Stomach (tissue), 9 donors: ENCODE measurements around the gene GZMM. TPM values are rescaled to one million over a fixed set of nuclear protein-coding genes. Genes with fewer than 3 reads are reported as not detected.

ENCODE experiments used
- DNase-seq, 2 donors: peaks; one replicate each; pipeline versions ENCODE4 v3.0.0 to v3.0.0-alpha.2; 2013 to 2019
- H3K27ac ChIP-seq, 5 donors: fragments of 200-600 bp in 4 of 5; sonication (generic) in 4 of 5; one replicate each; pipeline ENCODE4 v1.5.1; 2013 to 2019; ENCODE audit warnings: mild to moderate bottlenecking in 1 of 5, moderate library complexity in 1 of 5
- H3K27me3 ChIP-seq, 3 donors: fragments of 200-600 bp; sonication (generic); one replicate each; pipeline ENCODE4 v1.5.1; 2017 to 2019; ENCODE audit warnings: mixed run types in 1 of 3
- H3K36me3 ChIP-seq, 4 donors: fragments of 200-600 bp; sonication (generic); 1 replicate in 3 of 4; 2 replicates in 1 of 4; pipeline ENCODE4 v1.5.1; 2016 to 2019
- H3K4me1 ChIP-seq, 4 donors: fragments of 200-600 bp; sonication (generic); one replicate each; pipeline ENCODE4 v1.5.1; 2016 to 2019
- H3K4me3 ChIP-seq, 4 donors: fragments of 200-600 bp; sonication (generic) in 3 of 4; one replicate each; pipeline ENCODE4 v1.5.1; 2016 to 2019; ENCODE audit warnings: mild to moderate bottlenecking in 1 of 4
- H3K9me3 ChIP-seq, 4 donors: fragments of 200-600 bp; sonication (generic); one replicate each; pipeline ENCODE4 v1.5.1; 2016 to 2019
- EP300 ChIP-seq: sonication (generic); formaldehyde crosslinking; IDR thresholded peaks from one replicate; pipeline ENCODE4 v1.6.1; 2017; ENCODE audit warnings: antibody characterized with exemption
- POLR2A ChIP-seq, 4 donors: fragments of 450-650 bp; IDR thresholded peaks; one replicate each; pipeline ENCODE4 v1.6.1; 2016; ENCODE audit warnings: antibody characterized with exemption in 4 of 4, control low read depth in 2 of 4, mild to moderate bottlenecking in 1 of 4, moderate library complexity in 1 of 4
- POLR2AphosphoS5 ChIP-seq, 3 donors: sonication (generic); formaldehyde crosslinking; IDR thresholded peaks; one replicate each; pipeline ENCODE4 v1.6.1; 2016; ENCODE audit warnings: antibody characterized with exemption in 3 of 3
- WGBS, 5 donors: extraction: QIAGEN DNeasy Blood & Tissue Kit in 3 of 5; methylation state at CpG; one replicate each; pipeline versions ENCODE4 v1.1.5 to v1.1.7; 2013 to 2018; 5-methylcytosine and 5-hydroxymethylcytosine counted together
- intact Hi-C: fragments of 100-400 bp; cut with DNase I; formaldehyde crosslinking; loops from one replicate; pipeline ENCODE4 v1.15.1; 2023; ENCODE audit warnings: low total_unique reads
- polyA plus RNA-seq, 3 donors: library from polyadenylated mRNA; stranded (reverse); fragments of 200-250 nt; gene quantifications; one replicate each; pipeline ENCODE4 v1.2.3, GENCODE V29; 2013
- total RNA-seq, 5 donors: library from RNA; depleted of rRNA; stranded (reverse); fragments of >200 nt; gene quantifications; one replicate each; pipeline versions ENCODE4 v1.1.0 to v1.2.3, GENCODE V29; 2014 to 2016
- TF ChIP-seq, protein P1 (sequence below), 7 experiments: fragments of 450-650 bp in 4 of 7; fragments of 200-600 bp in 3 of 7; sonication (generic) in 3 of 7; IDR thresholded peaks; one replicate each; pipeline ENCODE4 v1.5.1; 2016 to 2019; ENCODE audit warnings: antibody characterized with exemption in 7 of 7, control low read depth in 2 of 7, mild to moderate bottlenecking in 1 of 7
- donor health status: healthy with polysubstance abuse.
- donor health status: Bipolar disorder and iron deficiency.
- donor health status: healthy.

The GZMM gene
- total and polyA plus RNA-seq, 8 donors: 0.37 to 6.6 (median 0.93) TPM; not detected in 3

DNA sequence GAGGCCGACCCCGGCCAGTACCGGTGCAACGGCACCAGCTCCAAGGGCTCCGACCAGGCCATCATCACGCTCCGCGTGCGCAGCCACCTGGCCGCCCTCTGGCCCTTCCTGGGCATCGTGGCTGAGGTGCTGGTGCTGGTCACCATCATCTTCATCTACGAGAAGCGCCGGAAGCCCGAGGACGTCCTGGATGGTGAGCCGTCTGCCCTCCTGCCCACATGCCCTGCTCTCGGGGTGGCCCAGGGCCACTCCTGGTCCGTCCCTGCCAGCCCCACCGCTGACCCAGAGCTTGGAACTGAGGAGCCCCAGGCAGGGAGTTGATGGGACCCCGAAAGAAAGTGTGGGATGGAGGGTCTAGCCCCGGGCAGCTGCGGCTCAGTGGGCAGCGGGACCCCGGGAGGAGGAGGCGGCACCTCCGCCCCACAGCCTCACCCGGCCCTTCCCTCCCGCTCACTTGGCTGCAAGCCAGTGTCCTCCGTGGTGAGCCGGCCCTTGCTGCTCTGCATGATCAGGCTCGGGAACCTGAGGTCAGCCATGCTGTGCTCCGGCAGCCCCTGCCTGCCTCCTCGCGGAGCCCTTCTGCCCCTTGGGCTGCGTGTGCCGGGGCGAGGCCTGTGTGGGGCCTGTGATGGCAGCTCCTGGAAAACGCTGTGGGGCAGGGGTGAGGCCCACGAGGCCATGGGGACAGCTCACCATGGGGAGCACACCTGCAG, 37.7 kb downstream of the GZMM start:
- DNase-seq: no peak
- Histone ChIP-seq H3K4me1 (peaks cover 4 to 40% (median 30%) of the 10 kb centered on the region in 4 donors), H3K4me3 (no peak overlapping the region), H3K27ac (no peak overlapping the region), H3K36me3 (peaks cover 43 to 64% (median 61%) of the 10 kb centered on the region in 4 donors), H3K9me3 (no peaks in the 10 kb centered on the region), H3K27me3 (peaks cover 0 to 26% (median 0%) of the 10 kb centered on the region in 3 donors)
- TF ChIP-seq EP300: no peak
- TF ChIP-seq, protein P1, sequence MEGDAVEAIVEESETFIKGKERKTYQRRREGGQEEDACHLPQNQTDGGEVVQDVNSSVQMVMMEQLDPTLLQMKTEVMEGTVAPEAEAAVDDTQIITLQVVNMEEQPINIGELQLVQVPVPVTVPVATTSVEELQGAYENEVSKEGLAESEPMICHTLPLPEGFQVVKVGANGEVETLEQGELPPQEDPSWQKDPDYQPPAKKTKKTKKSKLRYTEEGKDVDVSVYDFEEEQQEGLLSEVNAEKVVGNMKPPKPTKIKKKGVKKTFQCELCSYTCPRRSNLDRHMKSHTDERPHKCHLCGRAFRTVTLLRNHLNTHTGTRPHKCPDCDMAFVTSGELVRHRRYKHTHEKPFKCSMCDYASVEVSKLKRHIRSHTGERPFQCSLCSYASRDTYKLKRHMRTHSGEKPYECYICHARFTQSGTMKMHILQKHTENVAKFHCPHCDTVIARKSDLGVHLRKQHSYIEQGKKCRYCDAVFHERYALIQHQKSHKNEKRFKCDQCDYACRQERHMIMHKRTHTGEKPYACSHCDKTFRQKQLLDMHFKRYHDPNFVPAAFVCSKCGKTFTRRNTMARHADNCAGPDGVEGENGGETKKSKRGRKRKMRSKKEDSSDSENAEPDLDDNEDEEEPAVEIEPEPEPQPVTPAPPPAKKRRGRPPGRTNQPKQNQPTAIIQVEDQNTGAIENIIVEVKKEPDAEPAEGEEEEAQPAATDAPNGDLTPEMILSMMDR (IDR thresholded peaks at IDR 0.05): no peak
- TF ChIP-seq POLR2A (IDR thresholded peaks at IDR 0.05): no peak
- no peak for TF ChIP-seq POLR2AphosphoS5 (IDR thresholded peaks at IDR 0.05)
- intact Hi-C loops: no loop called here
- 79 to 90% (median 85%) methylated on average over 23 to 40 of the region's 40 CpGs for WGBS, 5 donors

DNA sequence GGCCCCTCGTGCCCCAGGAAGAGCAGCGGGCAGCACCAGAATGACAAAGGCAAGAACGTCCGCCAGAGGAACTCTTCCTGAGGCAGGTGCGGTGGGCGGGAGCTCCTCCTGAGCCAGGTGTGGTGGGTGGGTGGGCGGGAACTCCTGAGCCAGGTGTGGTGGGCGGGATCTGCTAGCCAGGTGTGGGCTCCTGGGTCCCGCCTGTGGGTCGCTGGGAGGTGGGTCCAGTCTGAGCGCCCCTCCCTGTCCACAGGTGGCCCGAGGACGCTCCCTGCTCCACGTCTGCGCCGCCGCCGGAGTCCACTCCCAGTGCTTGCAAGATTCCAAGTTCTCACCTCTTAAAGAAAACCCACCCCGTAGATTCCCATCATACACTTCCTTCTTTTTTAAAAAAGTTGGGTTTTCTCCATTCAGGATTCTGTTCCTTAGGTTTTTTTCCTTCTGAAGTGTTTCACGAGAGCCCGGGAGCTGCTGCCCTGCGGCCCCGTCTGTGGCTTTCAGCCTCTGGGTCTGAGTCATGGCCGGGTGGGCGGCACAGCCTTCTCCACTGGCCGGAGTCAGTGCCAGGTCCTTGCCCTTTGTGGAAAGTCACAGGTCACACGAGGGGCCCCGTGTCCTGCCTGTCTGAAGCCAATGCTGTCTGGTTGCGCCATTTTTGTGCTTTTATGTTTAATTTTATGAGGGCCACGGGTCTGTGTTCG, 38.8 kb downstream of the GZMM start:
- Histone ChIP-seq H3K4me1 (peaks cover 0 to 30% (median 19%) of the 10 kb centered on the region in 4 donors), H3K4me3 (no peak overlapping the region), H3K27ac (no peak overlapping the region), H3K27me3 (peaks cover 0 to 36% (median 2%) of the 10 kb centered on the region in 3 donors), H3K9me3 (no peaks in the 10 kb centered on the region), H3K36me3 (peaks cover 40 to 62% (median 57%) of the 10 kb centered on the region in 4 donors)
- no peak for DNase-seq
- intact Hi-C loops: no loop called here
- TF ChIP-seq, protein P1 (IDR thresholded peaks at IDR 0.05): no peak
- TF ChIP-seq POLR2A (IDR thresholded peaks at IDR 0.05) (no peak), EP300 (no peak), POLR2AphosphoS5 (IDR thresholded peaks at IDR 0.05) (no peak)
- 87 to 89% (median 87%) methylated on average over 23 to 31 of the region's 31 CpGs for WGBS, 5 donors

DNA sequence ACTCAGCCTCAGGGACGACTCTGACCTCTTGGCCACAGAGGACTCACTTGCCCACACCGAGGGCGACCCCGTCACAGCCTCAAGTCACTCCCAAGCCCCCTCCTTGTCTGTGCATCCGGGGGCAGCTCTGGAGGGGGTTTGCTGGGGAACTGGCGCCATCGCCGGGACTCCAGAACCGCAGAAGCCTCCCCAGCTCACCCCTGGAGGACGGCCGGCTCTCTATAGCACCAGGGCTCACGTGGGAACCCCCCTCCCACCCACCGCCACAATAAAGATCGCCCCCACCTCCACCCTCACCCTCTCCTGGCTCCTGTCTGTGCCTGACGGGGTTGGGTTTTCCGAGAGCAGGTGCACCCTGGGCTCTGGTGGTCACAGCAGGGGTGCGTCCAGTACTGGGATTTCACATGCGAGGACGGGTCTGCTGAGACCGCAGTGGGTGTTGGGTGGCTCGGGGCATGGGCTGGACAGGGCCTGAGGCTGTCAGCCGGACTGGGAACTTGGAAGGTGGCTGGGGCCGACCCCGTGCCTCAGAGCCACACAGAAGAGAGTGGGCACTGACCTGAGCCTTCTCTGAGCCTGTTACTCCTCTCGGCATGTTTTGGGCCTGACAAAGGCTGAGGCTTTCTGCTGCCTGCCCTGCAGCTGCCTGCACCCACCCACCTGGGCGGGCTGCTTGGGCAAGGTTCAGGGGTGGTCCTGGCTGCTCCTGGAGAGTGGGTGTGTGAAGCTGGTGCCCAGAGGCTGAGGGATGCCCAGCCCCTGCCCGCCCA, 39.5 kb downstream of the GZMM start:
- 81 to 90% (median 88%) methylated on average over 17 to 27 of the region's 27 CpGs for WGBS, 5 donors
- Histone ChIP-seq H3K27me3 (peaks cover 5 to 43% (median 9%) of the 10 kb centered on the region in 3 donors), H3K9me3 (no peaks in the 10 kb centered on the region), H3K4me3 (no peak overlapping the region), H3K27ac (no peak overlapping the region), H3K4me1 (peaks cover 6 to 31% (median 19%) of the 10 kb centered on the region in 4 donors), H3K36me3 (peaks cover 39 to 55% (median 50%) of the 10 kb centered on the region in 4 donors)
- DNase-seq: no peak
- intact Hi-C loops: no loop called here
- TF ChIP-seq POLR2A (IDR thresholded peaks at IDR 0.05) (no peak), EP300 (no peak), POLR2AphosphoS5 (IDR thresholded peaks at IDR 0.05) (no peak)
- TF ChIP-seq, protein P1 (IDR thresholded peaks at IDR 0.05): no peak

DNA sequence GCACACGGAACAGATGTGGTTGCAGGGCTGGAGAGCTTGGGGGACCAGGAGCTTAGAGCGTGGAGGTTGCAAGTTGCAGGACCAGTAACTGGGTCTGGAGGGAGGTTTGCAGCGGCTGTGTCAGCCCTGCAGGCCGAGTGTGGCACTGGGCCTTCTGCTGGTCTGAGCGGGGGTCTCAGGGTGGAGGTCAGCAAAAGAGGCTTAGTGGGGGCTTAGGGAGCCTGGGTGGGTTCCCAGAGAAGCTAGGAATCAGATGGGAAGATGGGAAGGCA, 40.1 kb downstream of the GZMM start:
- TF ChIP-seq, protein P1 (IDR thresholded peaks at IDR 0.05): no peak
- no peak for TF ChIP-seq EP300
- TF ChIP-seq POLR2AphosphoS5 (IDR thresholded peaks at IDR 0.05): no peak
- TF ChIP-seq POLR2A (IDR thresholded peaks at IDR 0.05): no peak
- Histone ChIP-seq H3K4me1 (peaks cover 9 to 34% (median 24%) of the 10 kb centered on the region in 4 donors), H3K36me3 (peaks cover 39 to 50% (median 47%) of the 10 kb centered on the region in 4 donors), H3K9me3 (no peaks in the 10 kb centered on the region), H3K27me3 (peaks cover 9 to 49% (median 14%) of the 10 kb centered on the region in 3 donors), H3K27ac (no peak overlapping the region), H3K4me3 (no peak overlapping the region)
- 51 to 79% (median 67%) methylated on average over 3 to 5 of the region's 5 CpGs for WGBS, 5 donors
- DNase-seq: no peak
- intact Hi-C loops: no loop called here
